HepG2 (cell line): ENCODE results near the gene USP34. TPM values are rescaled to one million over a fixed set of nuclear protein-coding genes. Genes with fewer than 3 reads are reported as not detected.
A peak's percentile ranks its signal among the peaks of the same experiment; 100 is the strongest.

Source experiments
- ATAC-seq: fragments of 200-7000 bp; cut with Tn5 transposase; 3 replicates; pipeline ENCODE4 v1.9.1; 2020; ENCODE audit warnings: mild to moderate bottlenecking, moderate library complexity
- BruUV-seq: library from RNA; stranded (reverse); fragments of 400-500 nt; replicated peaks from 2 replicates; lab custom pipeline; 2021; lab: Mats Ljungman, UMichigan
- CTCF ChIA-PET: fragments of 300-600 bp; formaldehyde crosslinking; extraction: SDS; loops from one replicate; lab custom pipeline; 2021; ENCODE audit warnings: low total read pairs, inconsistent platforms, low intra/inter-chr PET ratio; lab: Yijun Ruan, JAX
- POLR2A ChIA-PET: fragments of 350-600 bp; sonication (Branson Sonifier 250); formaldehyde crosslinking; loops from one replicate; lab custom pipeline; 2020; ENCODE audit warnings: antibody characterized with exemption, inconsistent platforms; lab: Yijun Ruan, JAX
- DNase-seq: peaks from one replicate; pipeline ENCODE4 v3.0.0-alpha.2; 2015; ENCODE audit warnings: low spot score
- FAIRE-seq: peaks from 3 replicates; lab custom pipeline; 2011; peaks lifted over from hg19 to GRCh38; lab: Jason Lieb, UNC
- H2AFZ ChIP-seq: one replicate; pipeline ENCODE4 v1.6.1; 2011; ENCODE audit warnings: low read length, inconsistent platforms
- H3K27ac ChIP-seq: fragments of 300-600 bp; 3 replicates; pipeline ENCODE4 v1.8.0; 2011; ENCODE audit warnings: mixed run types, mild to moderate bottlenecking, mixed read lengths, low read length, inconsistent platforms; ENCODE audit not compliant: insufficient read depth; ENCODE audit errors: extremely low read length
- H3K27me3 ChIP-seq, 2 experiments: fragments of 200-600 bp in 1 of 2; 2 replicates in 1 of 2; 3 replicates in 1 of 2; pipeline versions ENCODE4 v1.6.0 to v1.8.0; 2011; ENCODE audit warnings: low read length in 2 of 2, mild to moderate bottlenecking in 2 of 2, moderate library complexity in 2 of 2, inconsistent platforms in 1 of 2; ENCODE audit not compliant: insufficient read depth in 2 of 2, control insufficient read depth in 1 of 2
- H3K36me3 ChIP-seq, 2 experiments: fragments of 200-600 bp in 1 of 2; replicated peaks in 1 of 2; 2 replicates in 1 of 2; 3 replicates in 1 of 2; pipeline versions ENCODE4 v1.5.1 to v1.8.0; 2011; ENCODE audit warnings: low read length in 2 of 2, inconsistent platforms in 1 of 2; ENCODE audit not compliant: insufficient read depth in 2 of 2, control insufficient read depth in 1 of 2
- H3K4me1 ChIP-seq: 2 replicates; pipeline ENCODE4 v1.5.1; 2012; ENCODE audit warnings: low read length, inconsistent platforms; ENCODE audit not compliant: insufficient read depth
- H3K4me2 ChIP-seq: 2 replicates; pipeline ENCODE4 v1.6.0; 2011; ENCODE audit warnings: low read depth, low read length, inconsistent platforms
- H3K4me3 ChIP-seq, 3 experiments: fragments of 200-600 bp in 1 of 3; sonication (generic), shearing (Covaris generic) in 1 of 3; replicated peaks in 1 of 3; 2 replicates each; pipeline ENCODE4 v1.5.1; 2011 to 2016; ENCODE audit warnings: low read length in 3 of 3, inconsistent platforms in 2 of 3, low read depth in 2 of 3, mild to moderate bottlenecking in 2 of 3, control low read depth in 1 of 3, mixed read lengths in 1 of 3; ENCODE audit not compliant: insufficient read depth in 1 of 3
- H3K79me2 ChIP-seq: one replicate; pipeline ENCODE4 v1.6.1; 2011; ENCODE audit warnings: low read length, inconsistent platforms; ENCODE audit not compliant: insufficient read depth
- H3K9ac ChIP-seq: 2 replicates; pipeline ENCODE4 v1.6.0; 2011; ENCODE audit warnings: mild to moderate bottlenecking, low read depth, low read length, inconsistent platforms; ENCODE audit not compliant: insufficient read depth
- H3K9me3 ChIP-seq: 2 replicates; pipeline ENCODE4 v1.5.1; 2012; ENCODE audit warnings: mild to moderate bottlenecking, low read length
- H4K20me1 ChIP-seq: 2 replicates; pipeline ENCODE4 v1.6.0; 2011; ENCODE audit warnings: inconsistent platforms, mild to moderate bottlenecking, low read length, moderate library complexity; ENCODE audit not compliant: insufficient read depth
- ATF1 ChIP-seq: IDR thresholded peaks from 2 replicates; pipeline ENCODE4 v1.6.1; 2016; ENCODE audit warnings: mild to moderate bottlenecking, control low read depth
- ATF4 ChIP-seq, 2 experiments: fragments of 450-650 bp in 1 of 2; sonication (generic) in 1 of 2; formaldehyde crosslinking; IDR thresholded peaks; 2 replicates each; pipeline versions ENCODE4 v1.5.0 to v1.8.0; 2020 to 2022; ENCODE audit warnings: mild to moderate bottlenecking in 1 of 2, missing genetic modification reagents in 1 of 2
- CREB1 ChIP-seq, 2 experiments: fragments of 450-650 bp in 1 of 2; IDR thresholded peaks; 2 replicates each; pipeline ENCODE4 v1.6.1; 2016 to 2017; ENCODE audit warnings: control low read depth in 1 of 2, mild to moderate bottlenecking in 1 of 2, missing compliant biosample characterization in 1 of 2, missing genetic modification characterization in 1 of 2
- ETV5 ChIP-seq: IDR thresholded peaks from 2 replicates; pipeline ENCODE4 v1.6.1; 2018; ENCODE audit warnings: missing biosample characterization, missing genetic modification reagents, inconsistent platforms, borderline replicate concordance
- FOXK1 ChIP-seq: sonication (generic); formaldehyde crosslinking; IDR thresholded peaks from 2 replicates; pipeline ENCODE4 v1.4.0; 2020; ENCODE audit warnings: low read depth, missing genetic modification reagents, borderline replicate concordance
- HDAC1 ChIP-seq: sonication (generic); formaldehyde crosslinking; IDR thresholded peaks from 2 replicates; pipeline ENCODE4 v1.5.1; 2020; ENCODE audit warnings: mild to moderate bottlenecking, missing genetic modification reagents
- KLF12 ChIP-seq: sonication (generic); formaldehyde crosslinking; IDR thresholded peaks from 2 replicates; pipeline ENCODE4 v1.4.0; 2020; ENCODE audit warnings: missing genetic modification reagents, borderline replicate concordance
- MIER2 ChIP-seq: IDR thresholded peaks from 2 replicates; pipeline ENCODE4 v1.6.1; 2016; ENCODE audit warnings: missing biosample characterization, missing genetic modification reagents
- NAIF1 ChIP-seq: sonication (generic); formaldehyde crosslinking; IDR thresholded peaks from 2 replicates; pipeline ENCODE4 v1.5.0; 2020; ENCODE audit warnings: mild to moderate bottlenecking, missing genetic modification reagents, borderline replicate concordance
- NPAS2 ChIP-seq: sonication (generic); formaldehyde crosslinking; IDR thresholded peaks from 2 replicates; pipeline ENCODE4 v1.8.0; 2022; ENCODE audit warnings: mild to moderate bottlenecking, missing genetic modification reagents, borderline replicate concordance
- PBX2 ChIP-seq: IDR thresholded peaks from 2 replicates; pipeline ENCODE4 v1.6.1; 2016; ENCODE audit warnings: control low read depth
- SAP130 ChIP-seq: IDR thresholded peaks from 2 replicates; pipeline ENCODE4 v1.6.1; 2016; ENCODE audit warnings: low read depth
- SP140L ChIP-seq: sonication (generic); formaldehyde crosslinking; IDR thresholded peaks from 2 replicates; pipeline ENCODE4 v1.4.0; 2020; ENCODE audit warnings: missing genetic modification reagents, borderline replicate concordance
- ZNF234 ChIP-seq: sonication (generic); formaldehyde crosslinking; conservative IDR thresholded peaks from 2 replicates; pipeline ENCODE4 v1.5.1; 2020; ENCODE audit warnings: mild to moderate bottlenecking, missing genetic modification reagents
- ZNF282 ChIP-seq: fragments of 450-650 bp; IDR thresholded peaks from 2 replicates; pipeline ENCODE4 v1.6.1; 2018; ENCODE audit not compliant: partially characterized antibody
- ZNF710 ChIP-seq: sonication (generic); formaldehyde crosslinking; IDR thresholded peaks from 2 replicates; pipeline ENCODE4 v1.5.0; 2020; ENCODE audit warnings: mild to moderate bottlenecking, missing genetic modification reagents, borderline replicate concordance
- WGBS: methylation state at CpG from one replicate; pipeline ENCODE4 v1.1.6; 2017; ENCODE audit warnings: low lambda C conversion rate; 5-methylcytosine and 5-hydroxymethylcytosine counted together
- in situ Hi-C: cut with HindIII; loops from 2 replicates; pipeline ENCODE4 v1.10.0; 2017; ENCODE audit warnings: low pct_unique_long_range_greater_than_20kb; ENCODE audit not compliant: extremely low pct_ligation_motif_present
- intact Hi-C: fragments of 100-400 bp; cut with micrococcal nuclease; formaldehyde crosslinking; loops from one replicate; pipeline ENCODE4 v1.10.0; 2022; ENCODE audit not compliant: unreplicated experiment
- polyA plus RNA-seq, 8 experiments: library from polyadenylated mRNA; depleted of rRNA in 3 of 8; stranded (reverse) in 7 of 8; unstranded in 1 of 8; fragments of >200 nt; fragmentation: Illumina TruSeq in 4 of 8; extraction: Trizol in 4 of 8; gene quantifications; 2 replicates each; pipeline versions ENCODE4 v1.2.1 to v1.2.3, GENCODE V29; 2011 to 2016; ENCODE audit warnings: low read depth in 4 of 8, missing spikeins in 1 of 8, mixed read lengths in 1 of 8; ENCODE audit not compliant: insufficient read depth in 1 of 8
- total RNA-seq, 5 experiments: library from RNA; depleted of rRNA; stranded (reverse); fragments of >200 nt; fragmentation: Illumina TruSeq; extraction: Trizol; gene quantifications; 2 replicates each; pipeline ENCODE4 v1.2.3, GENCODE V29; 2016; ENCODE audit warnings: low read depth in 1 of 5
- TF ChIP-seq, protein P1 (sequence below): sonication (generic); formaldehyde crosslinking; IDR thresholded peaks from 2 replicates; pipeline ENCODE4 v1.4.0; 2020; ENCODE audit warnings: missing genetic modification reagents

USP34 gene
- total and polyA plus RNA-seq, 2 of the 13 experiments (the other 11 are each of a cell fraction or from before 2014, with no cell fraction given), result 99.2 to 100 TPM

GRCh38 chr2:61469424-61470121, 1.3 kb downstream of the USP34 start:
- peaks cover 26% of the 10 kb centered on the region for H4K20me1 ChIP-seq
- ChIA-PET POLR2A (interaction anchor here (0.7 to 1.6 kb wide), 3 partner anchors 9 to 69 kb away, joined by 3 to 5 read pairs (median 3); partner anchors contain the start of gene XPO1), CTCF (no interaction called here)
- H3K27me3 ChIP-seq, result no peaks in the 10 kb centered on the region; a peak in 1 of 5 replicates
- H3K9me3 ChIP-seq, result no peaks in the 10 kb centered on the region
- H3K9ac ChIP-seq, result peak overlapping the region; percentile 94
- in situ Hi-C loops, result loop anchor here (5.0 kb wide), 1 partner anchor 47 kb away; no protein-coding TSS in a partner anchor
- peak overlapping the region; percentile 97 for H3K27ac ChIP-seq
- H3K36me3 ChIP-seq, result peaks cover 2 to 12% of the 10 kb centered on the region in 2 experiments; a peak in 2 of 5 replicates
- no peak for FAIRE-seq
- 1% methylated on average over 8 of the region's 8 CpGs for WGBS
- H3K4me2 ChIP-seq, result peak overlapping the region; percentile 70
- intact Hi-C loops, result loop anchor here (2.0 kb wide), 1 partner anchor 27 kb away; no protein-coding TSS in a partner anchor
- no peak for ATAC-seq
- peaks cover 57% of the 10 kb centered on the region for H3K4me1 ChIP-seq
- no peak overlapping the region for H2AFZ ChIP-seq
- DNase-seq, result no peak
- peaks cover 71% of the 10 kb centered on the region for H3K79me2 ChIP-seq
- peak overlapping the region; percentile 79 to 98 (median 89) for H3K4me3 ChIP-seq
- BruUV-seq, result no TSS peak
- no peak for TF ChIP-seq ZNF234 (CRISPR knock-in tag)
- peak; percentile 8; the same call in 1 of the 2 replicates for TF ChIP-seq SAP130 (CRISPR knock-in tag)
- no peak for TF ChIP-seq NPAS2 (CRISPR knock-in tag)
- 0 out of 2 replicates have a peak, but pooled peaks have one; percentile 3 for TF ChIP-seq KLF12
- 0 out of 2 replicates have a peak, but pooled peaks have one; percentile 4 for TF ChIP-seq HDAC1 (CRISPR knock-in tag)
- TF ChIP-seq ATF1 (CRISPR knock-in tag), result no peak
- peak in 1 of 2 experiments; percentile 10; a peak in 1 of 4 replicates for TF ChIP-seq ATF4 (CRISPR knock-in tag; IDR thresholded peaks at IDR 0.05)
- no peak for TF ChIP-seq ETV5 (CRISPR knock-in tag)
- TF ChIP-seq PBX2 (CRISPR knock-in tag), result no peak
- no peak for TF ChIP-seq ZNF710 (CRISPR knock-in tag)
- peak; percentile 40; the same call in 1 of the 2 replicates for TF ChIP-seq SP140L (CRISPR knock-in tag)
- TF ChIP-seq MIER2, result no peak
- TF ChIP-seq ZNF282, result no peak
- TF ChIP-seq FOXK1 (CRISPR knock-in tag), result 0 out of 2 replicates have a peak, but pooled peaks have one; percentile 7
- TF ChIP-seq, protein P1, sequence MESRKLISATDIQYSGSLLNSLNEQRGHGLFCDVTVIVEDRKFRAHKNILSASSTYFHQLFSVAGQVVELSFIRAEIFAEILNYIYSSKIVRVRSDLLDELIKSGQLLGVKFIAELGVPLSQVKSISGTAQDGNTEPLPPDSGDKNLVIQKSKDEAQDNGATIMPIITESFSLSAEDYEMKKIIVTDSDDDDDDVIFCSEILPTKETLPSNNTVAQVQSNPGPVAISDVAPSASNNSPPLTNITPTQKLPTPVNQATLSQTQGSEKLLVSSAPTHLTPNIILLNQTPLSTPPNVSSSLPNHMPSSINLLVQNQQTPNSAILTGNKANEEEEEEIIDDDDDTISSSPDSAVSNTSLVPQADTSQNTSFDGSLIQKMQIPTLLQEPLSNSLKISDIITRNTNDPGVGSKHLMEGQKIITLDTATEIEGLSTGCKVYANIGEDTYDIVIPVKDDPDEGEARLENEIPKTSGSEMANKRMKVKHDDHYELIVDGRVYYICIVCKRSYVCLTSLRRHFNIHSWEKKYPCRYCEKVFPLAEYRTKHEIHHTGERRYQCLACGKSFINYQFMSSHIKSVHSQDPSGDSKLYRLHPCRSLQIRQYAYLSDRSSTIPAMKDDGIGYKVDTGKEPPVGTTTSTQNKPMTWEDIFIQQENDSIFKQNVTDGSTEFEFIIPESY (CRISPR knock-in tag), result no peak
- no peak for TF ChIP-seq CREB1 (IDR thresholded peaks at IDR 0.05)
- 0 out of 2 replicates have a peak, but pooled peaks have one; percentile 28 for TF ChIP-seq CREB1 (CRISPR knock-in tag; IDR thresholded peaks at IDR 0.05)
- no peak for TF ChIP-seq NAIF1 (CRISPR knock-in tag)
